AG08396 (cell line): ENCODE measurements around the gene PRKAR2B.

Experiments used
- DNase-seq: peaks from one replicate; pipeline ENCODE4 v3.0.0; 2012; ENCODE audit warnings: low spot score, mixed read lengths

Gene PRKAR2B

GRCh38 chr7:107185716-107186115 is 141.2 kb downstream of the PRKAR2B start:
- DNase-seq, result no peak

GRCh38 chr7:107186240-107186639 is 141.7 kb downstream of the PRKAR2B start:
- DNase-seq, result no peak

- DNase-seq, result no peak
These were observed 143.3 kb downstream of the PRKAR2B start for GRCh38 chr7:107187774-107188173.

GRCh38 chr7:107190090-107190489 is 145.6 kb downstream of the PRKAR2B start:
- DNase-seq, result no peak

- DNase-seq, result no peak
These were observed 149.5 kb downstream of the PRKAR2B start for GRCh38 chr7:107194052-107194451.

- DNase-seq, result no peak
These were observed 152.5 kb downstream of the PRKAR2B start for GRCh38 chr7:107196834-107197610.

- peak; percentile 33 for DNase-seq
These were observed 157.4 kb downstream of the PRKAR2B start for GRCh38 chr7:107201795-107202450.

GRCh38 chr7:107203607-107204006 is 159.1 kb downstream of the PRKAR2B start:
- DNase-seq, result no peak

- no peak for DNase-seq
These were observed 161.6 kb downstream of the PRKAR2B start for GRCh38 chr7:107206136-107206535.

- DNase-seq, result no peak
These were observed 162.2 kb downstream of the PRKAR2B start for GRCh38 chr7:107206706-107207105.

GRCh38 chr7:107207459-107207858 is 163.0 kb downstream of the PRKAR2B start:
- DNase-seq, result no peak

- DNase-seq, result no peak
These were observed 163.6 kb downstream of the PRKAR2B start for GRCh38 chr7:107208024-107208521.

- no peak for DNase-seq
These were observed 164.1 kb downstream of the PRKAR2B start for GRCh38 chr7:107208563-107208962.

GRCh38 chr7:107209565-107209964 is 165.1 kb downstream of the PRKAR2B start:
- DNase-seq, result no peak

GRCh38 chr7:107210400-107210799 is 165.9 kb downstream of the PRKAR2B start:
- DNase-seq, result no peak
